Measurements from ENCODE around the gene PLXNB1. TPM values are rescaled to one million over a fixed set of nuclear protein-coding genes. Genes with fewer than 3 reads are reported as not detected.

The PLXNB1 gene
- total RNA-seq, 1 donor from 2014 or later = 195 TPM

DNA sequence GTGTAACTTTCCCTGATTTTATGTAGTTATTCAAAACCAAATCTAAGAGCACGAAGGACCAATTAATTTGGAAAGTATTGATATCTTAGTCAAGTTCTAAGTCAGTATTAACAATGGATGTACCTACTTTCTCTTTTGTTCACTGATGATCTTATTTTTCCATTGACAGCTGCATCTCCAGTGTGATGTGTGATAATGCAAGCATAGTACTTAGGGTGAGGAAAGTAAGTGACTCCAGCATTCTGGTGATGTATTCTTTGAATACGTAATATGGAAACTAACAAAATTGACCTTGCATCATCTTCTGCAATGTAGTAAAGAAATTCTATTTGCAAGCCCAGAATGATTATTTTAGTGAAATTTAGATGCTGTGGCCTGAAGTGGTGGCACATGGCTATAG lies 35.5 kb downstream of the PLXNB1 start:
- TF ChIP-seq, protein P1, sequence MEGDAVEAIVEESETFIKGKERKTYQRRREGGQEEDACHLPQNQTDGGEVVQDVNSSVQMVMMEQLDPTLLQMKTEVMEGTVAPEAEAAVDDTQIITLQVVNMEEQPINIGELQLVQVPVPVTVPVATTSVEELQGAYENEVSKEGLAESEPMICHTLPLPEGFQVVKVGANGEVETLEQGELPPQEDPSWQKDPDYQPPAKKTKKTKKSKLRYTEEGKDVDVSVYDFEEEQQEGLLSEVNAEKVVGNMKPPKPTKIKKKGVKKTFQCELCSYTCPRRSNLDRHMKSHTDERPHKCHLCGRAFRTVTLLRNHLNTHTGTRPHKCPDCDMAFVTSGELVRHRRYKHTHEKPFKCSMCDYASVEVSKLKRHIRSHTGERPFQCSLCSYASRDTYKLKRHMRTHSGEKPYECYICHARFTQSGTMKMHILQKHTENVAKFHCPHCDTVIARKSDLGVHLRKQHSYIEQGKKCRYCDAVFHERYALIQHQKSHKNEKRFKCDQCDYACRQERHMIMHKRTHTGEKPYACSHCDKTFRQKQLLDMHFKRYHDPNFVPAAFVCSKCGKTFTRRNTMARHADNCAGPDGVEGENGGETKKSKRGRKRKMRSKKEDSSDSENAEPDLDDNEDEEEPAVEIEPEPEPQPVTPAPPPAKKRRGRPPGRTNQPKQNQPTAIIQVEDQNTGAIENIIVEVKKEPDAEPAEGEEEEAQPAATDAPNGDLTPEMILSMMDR (IDR thresholded peaks at IDR 0.05; ENCODE audit: partially characterized antibody, unreplicated experiment) = no peak
- DNase-seq = no peak
- Mint-ChIP-seq H3K4me3 (ENCODE audit: unreplicated experiment) (no peak overlapping the region), H3K4me1 (ENCODE audit: low read depth, unreplicated experiment) (peaks cover under 1% of the 10 kb centered on the region), H3K27ac (ENCODE audit: unreplicated experiment) (no peak overlapping the region), H3K27me3 (ENCODE audit: unreplicated experiment) (peaks cover 7% of the 10 kb centered on the region), H3K9me3 (ENCODE audit: unreplicated experiment) (peaks cover 3% of the 10 kb centered on the region), H3K36me3 (ENCODE audit: unreplicated experiment) (no peaks in the 10 kb centered on the region)

DNA sequence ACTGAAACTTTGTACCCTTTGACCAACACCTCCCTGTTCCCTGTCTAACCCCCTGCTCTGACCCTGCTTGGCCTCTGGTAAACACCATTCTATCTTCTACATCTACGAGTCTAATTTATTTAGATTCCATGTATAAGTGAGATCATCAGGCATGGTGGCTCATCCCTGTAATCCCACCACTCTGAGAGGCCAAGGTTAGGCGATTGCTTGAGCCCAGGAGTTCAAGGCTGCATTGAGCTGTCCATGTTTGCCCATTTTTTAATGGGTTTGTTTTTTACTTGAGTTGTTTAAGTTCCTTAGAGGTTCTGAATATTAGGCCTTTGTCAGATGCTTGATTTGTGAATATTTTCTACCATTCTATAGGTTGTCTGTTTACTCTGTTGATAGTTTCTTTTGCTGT lies 40.9 kb downstream of the PLXNB1 start:
- no peaks in the 10 kb centered on the region for H3K36me3 Mint-ChIP-seq (ENCODE audit: unreplicated experiment)
- no peaks in the 10 kb centered on the region for H3K4me1 Mint-ChIP-seq (ENCODE audit: low read depth, unreplicated experiment)
- no peak for DNase-seq
- TF ChIP-seq, protein P1 (IDR thresholded peaks at IDR 0.05; ENCODE audit: partially characterized antibody, unreplicated experiment) = no peak
- H3K27me3 Mint-ChIP-seq (ENCODE audit: unreplicated experiment) = peaks cover 5% of the 10 kb centered on the region
- H3K27ac Mint-ChIP-seq (ENCODE audit: unreplicated experiment) = no peak overlapping the region
- H3K9me3 Mint-ChIP-seq (ENCODE audit: unreplicated experiment) = no peaks in the 10 kb centered on the region
- H3K4me3 Mint-ChIP-seq (ENCODE audit: unreplicated experiment) = no peak overlapping the region

DNA sequence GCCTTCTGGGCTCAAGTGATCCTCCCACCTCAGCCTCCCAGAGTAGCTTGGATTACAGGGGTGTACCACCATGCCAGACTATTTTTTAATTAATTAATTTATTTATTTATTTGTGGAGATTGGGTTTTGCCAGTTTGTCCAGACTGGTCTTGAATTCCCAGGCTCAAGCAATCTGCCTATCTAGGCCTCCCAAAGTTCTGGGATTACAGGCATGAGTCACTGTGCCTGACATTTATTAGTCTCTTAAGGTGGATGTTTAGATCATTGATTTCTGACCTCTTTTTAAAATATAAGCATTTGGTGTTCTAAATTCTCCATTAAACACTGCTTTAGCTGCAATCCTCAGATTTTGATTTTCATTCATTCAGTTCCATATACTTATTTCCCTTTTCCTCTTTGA lies 42.3 kb downstream of the PLXNB1 start:
- DNase-seq = no peak
- Mint-ChIP-seq H3K27ac (ENCODE audit: unreplicated experiment) (no peak overlapping the region), H3K36me3 (ENCODE audit: unreplicated experiment) (no peaks in the 10 kb centered on the region), H3K9me3 (ENCODE audit: unreplicated experiment) (no peaks in the 10 kb centered on the region), H3K4me1 (ENCODE audit: low read depth, unreplicated experiment) (no peaks in the 10 kb centered on the region), H3K27me3 (ENCODE audit: unreplicated experiment) (peaks cover 2% of the 10 kb centered on the region), H3K4me3 (ENCODE audit: unreplicated experiment) (no peak overlapping the region)
- TF ChIP-seq, protein P1 (IDR thresholded peaks at IDR 0.05; ENCODE audit: partially characterized antibody, unreplicated experiment) = no peak

DNA sequence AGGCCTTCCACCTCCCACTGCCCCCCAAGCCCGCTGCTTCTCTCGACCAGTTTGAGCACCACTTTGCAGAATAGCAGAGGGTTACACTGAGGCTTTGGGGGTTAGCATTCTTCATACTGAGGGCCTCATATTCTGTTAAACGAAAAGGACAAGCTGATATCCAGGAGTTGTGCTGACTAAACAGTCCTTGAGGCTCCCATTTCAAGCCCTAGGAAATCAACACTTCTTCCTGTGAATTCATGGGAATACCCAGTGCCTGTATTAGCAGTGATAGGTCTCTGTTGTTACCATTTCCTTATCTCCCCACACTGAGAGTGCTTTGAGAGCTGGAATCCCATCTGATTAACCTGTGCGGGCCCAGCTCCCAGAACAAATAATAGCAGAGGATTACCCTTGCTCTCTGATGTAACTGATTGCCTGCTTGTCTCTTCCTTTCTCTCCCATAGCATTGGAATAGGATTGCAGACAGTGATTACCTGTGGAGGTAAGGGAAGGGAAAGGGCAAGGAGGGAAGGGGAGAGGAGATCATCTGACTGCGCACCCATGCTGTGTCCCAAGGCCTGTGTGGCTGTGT lies 56.9 kb downstream of the PLXNB1 start:
- Mint-ChIP-seq H3K4me3 (ENCODE audit: unreplicated experiment) (no peak overlapping the region), H3K27ac (ENCODE audit: unreplicated experiment) (no peak overlapping the region), H3K36me3 (ENCODE audit: unreplicated experiment) (no peaks in the 10 kb centered on the region), H3K9me3 (ENCODE audit: unreplicated experiment) (no peaks in the 10 kb centered on the region), H3K27me3 (ENCODE audit: unreplicated experiment) (peaks cover 2% of the 10 kb centered on the region), H3K4me1 (ENCODE audit: low read depth, unreplicated experiment) (peaks cover 17% of the 10 kb centered on the region)
- DNase-seq = no peak
- TF ChIP-seq, protein P1 (IDR thresholded peaks at IDR 0.05; ENCODE audit: partially characterized antibody, unreplicated experiment) = no peak

DNA sequence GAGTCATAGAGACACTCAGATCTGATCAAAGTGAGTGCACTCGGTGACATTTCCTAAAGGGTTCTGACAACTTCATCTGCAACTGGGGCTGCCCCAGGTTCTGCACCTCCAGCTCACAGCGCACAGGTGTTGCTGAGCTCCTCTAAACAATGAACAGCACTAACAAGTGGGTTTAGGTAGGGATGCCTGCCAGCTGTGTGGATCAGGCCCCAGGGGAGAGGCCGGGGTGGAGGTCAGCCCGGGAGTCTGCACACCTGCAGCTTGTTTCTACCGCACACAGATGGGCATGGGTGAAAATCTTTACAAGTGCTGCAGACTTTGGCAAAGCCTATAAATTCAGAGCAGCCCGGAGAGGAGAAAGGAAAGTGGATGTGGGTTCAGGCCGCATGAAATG lies 57.5 kb downstream of the PLXNB1 start:
- H3K4me1 Mint-ChIP-seq (ENCODE audit: low read depth, unreplicated experiment) = peaks cover 20% of the 10 kb centered on the region
- peaks cover 2% of the 10 kb centered on the region for H3K27me3 Mint-ChIP-seq (ENCODE audit: unreplicated experiment)
- H3K9me3 Mint-ChIP-seq (ENCODE audit: unreplicated experiment) = no peaks in the 10 kb centered on the region
- H3K36me3 Mint-ChIP-seq (ENCODE audit: unreplicated experiment) = no peaks in the 10 kb centered on the region
- H3K4me3 Mint-ChIP-seq (ENCODE audit: unreplicated experiment) = no peak overlapping the region
- no peak for DNase-seq
- TF ChIP-seq, protein P1 (IDR thresholded peaks at IDR 0.05; ENCODE audit: partially characterized antibody, unreplicated experiment) = no peak
- H3K27ac Mint-ChIP-seq (ENCODE audit: unreplicated experiment) = no peak overlapping the region

Measured in glutamatergic neuron (in vitro differentiated cells).